ENCODE results near the gene FZD10.

Gene FZD10

GRCh38 chr12:130185455-130186391, 23.5 kb downstream of the FZD10 start:
- no peak overlapping the region for H3K9ac ChIP-seq (ENCODE audit: low read length)
- no peak overlapping the region for H3K27ac ChIP-seq (ENCODE audit: low read depth, low read length, poor library complexity, severe bottlenecking)
- no peak overlapping the region for H2AFZ ChIP-seq (ENCODE audit: low read length)
- H3K36me3 ChIP-seq (ENCODE audit: insufficient read depth, low read length) = no peaks in the 10 kb centered on the region
- H3K4me2 ChIP-seq (ENCODE audit: low read length) = no peak overlapping the region
- no peaks in the 10 kb centered on the region for H4K20me1 ChIP-seq (ENCODE audit: insufficient read depth, low read length)
- no peaks in the 10 kb centered on the region for H3F3A ChIP-seq (ENCODE audit: insufficient read depth, low read length)
- H3K9me2 ChIP-seq (ENCODE audit: low read depth, low read length) = no peaks in the 10 kb centered on the region
- TF ChIP-seq, protein P1, sequence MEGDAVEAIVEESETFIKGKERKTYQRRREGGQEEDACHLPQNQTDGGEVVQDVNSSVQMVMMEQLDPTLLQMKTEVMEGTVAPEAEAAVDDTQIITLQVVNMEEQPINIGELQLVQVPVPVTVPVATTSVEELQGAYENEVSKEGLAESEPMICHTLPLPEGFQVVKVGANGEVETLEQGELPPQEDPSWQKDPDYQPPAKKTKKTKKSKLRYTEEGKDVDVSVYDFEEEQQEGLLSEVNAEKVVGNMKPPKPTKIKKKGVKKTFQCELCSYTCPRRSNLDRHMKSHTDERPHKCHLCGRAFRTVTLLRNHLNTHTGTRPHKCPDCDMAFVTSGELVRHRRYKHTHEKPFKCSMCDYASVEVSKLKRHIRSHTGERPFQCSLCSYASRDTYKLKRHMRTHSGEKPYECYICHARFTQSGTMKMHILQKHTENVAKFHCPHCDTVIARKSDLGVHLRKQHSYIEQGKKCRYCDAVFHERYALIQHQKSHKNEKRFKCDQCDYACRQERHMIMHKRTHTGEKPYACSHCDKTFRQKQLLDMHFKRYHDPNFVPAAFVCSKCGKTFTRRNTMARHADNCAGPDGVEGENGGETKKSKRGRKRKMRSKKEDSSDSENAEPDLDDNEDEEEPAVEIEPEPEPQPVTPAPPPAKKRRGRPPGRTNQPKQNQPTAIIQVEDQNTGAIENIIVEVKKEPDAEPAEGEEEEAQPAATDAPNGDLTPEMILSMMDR (IDR thresholded peaks at IDR 0.05; ENCODE audit: low read length) = no peak
- TF ChIP-seq EZH2 (IDR thresholded peaks at IDR 0.05; ENCODE audit: borderline replicate concordance, low read length) = no peak
- 0 out of 2 replicates have a peak, but pooled peaks cover 3% of the 10 kb centered on the region for H3K27me3 ChIP-seq (ENCODE audit: insufficient read depth, low read length)
- no peaks in the 10 kb centered on the region for H3K4me1 ChIP-seq (ENCODE audit: insufficient read depth, low read length, severe bottlenecking)
- H3K4me3 ChIP-seq (ENCODE audit: low read depth, low read length, poor library complexity, severe bottlenecking) = no peak overlapping the region
- H3K9me3 ChIP-seq (ENCODE audit: low read length) = no peaks in the 10 kb centered on the region
- H3K79me2 ChIP-seq (ENCODE audit: insufficient read depth, low read length) = no peaks in the 10 kb centered on the region

- no peaks in the 10 kb centered on the region for H3K36me3 ChIP-seq (ENCODE audit: insufficient read depth, low read length)
Measured at GRCh38 chr12:130186651-130187268, 24.5 kb downstream of the FZD10 start.

GRCh38 chr12:130192642-130193345, 30.5 kb downstream of the FZD10 start:
- Histone ChIP-seq H3K79me2 (ENCODE audit: insufficient read depth, low read length) (no peaks in the 10 kb centered on the region), H3K4me1 (ENCODE audit: insufficient read depth, low read length, severe bottlenecking) (no peaks in the 10 kb centered on the region), H3K9ac (ENCODE audit: low read length) (no peak overlapping the region), H4K20me1 (ENCODE audit: insufficient read depth, low read length) (no peaks in the 10 kb centered on the region), H3K9me2 (ENCODE audit: low read depth, low read length) (no peaks in the 10 kb centered on the region), H3K4me3 (ENCODE audit: low read depth, low read length, poor library complexity, severe bottlenecking) (no peak overlapping the region), H3K27me3 (ENCODE audit: insufficient read depth, low read length) (0 out of 2 replicates have a peak, but pooled peaks cover 2% of the 10 kb centered on the region), H2AFZ (ENCODE audit: low read length) (no peak overlapping the region), H3F3A (ENCODE audit: insufficient read depth, low read length) (no peaks in the 10 kb centered on the region), H3K27ac (ENCODE audit: low read depth, low read length, poor library complexity, severe bottlenecking) (no peak overlapping the region), H3K9me3 (ENCODE audit: low read length) (no peaks in the 10 kb centered on the region), H3K4me2 (ENCODE audit: low read length) (no peak overlapping the region), H3K36me3 (ENCODE audit: insufficient read depth, low read length) (no peaks in the 10 kb centered on the region)
- TF ChIP-seq EZH2 (IDR thresholded peaks at IDR 0.05; ENCODE audit: borderline replicate concordance, low read length) = no peak
- TF ChIP-seq, protein P1 (IDR thresholded peaks at IDR 0.05; ENCODE audit: low read length) = no peak

More at GRCh38 chr12:130186651-130187268, 24.5 kb downstream of the FZD10 start:
- no peaks in the 10 kb centered on the region for H3K4me1 ChIP-seq (ENCODE audit: insufficient read depth, low read length, severe bottlenecking)
- no peaks in the 10 kb centered on the region for H3F3A ChIP-seq (ENCODE audit: insufficient read depth, low read length)
- H2AFZ ChIP-seq (ENCODE audit: low read length) = no peak overlapping the region
- H3K79me2 ChIP-seq (ENCODE audit: insufficient read depth, low read length) = no peaks in the 10 kb centered on the region
- no peaks in the 10 kb centered on the region for H4K20me1 ChIP-seq (ENCODE audit: insufficient read depth, low read length)
- H3K27me3 ChIP-seq (ENCODE audit: insufficient read depth, low read length) = 0 out of 2 replicates have a peak, but pooled peaks cover 3% of the 10 kb centered on the region
- no peaks in the 10 kb centered on the region for H3K9me3 ChIP-seq (ENCODE audit: low read length)
- no peaks in the 10 kb centered on the region for H3K9me2 ChIP-seq (ENCODE audit: low read depth, low read length)
- TF ChIP-seq, protein P1 (IDR thresholded peaks at IDR 0.05; ENCODE audit: low read length) = no peak
- TF ChIP-seq EZH2 (IDR thresholded peaks at IDR 0.05; ENCODE audit: borderline replicate concordance, low read length) = no peak
- no peak overlapping the region for H3K4me2 ChIP-seq (ENCODE audit: low read length)
- H3K4me3 ChIP-seq (ENCODE audit: low read depth, low read length, poor library complexity, severe bottlenecking) = no peak overlapping the region
- no peak overlapping the region for H3K27ac ChIP-seq (ENCODE audit: low read depth, low read length, poor library complexity, severe bottlenecking)
- no peak overlapping the region for H3K9ac ChIP-seq (ENCODE audit: low read length)

Data from OCI-LY1 (cell line).